OCI-LY1 (cell line): ENCODE measurements around the gene HOXA9.

Experiments
- H2AFZ ChIP-seq: fragments of 200-600 bp; sonication (generic), shearing (Covaris generic); 2 replicates; pipeline ENCODE4 v1.6.0; 2014; ENCODE audit warnings: antibody characterized with exemption, mild to moderate bottlenecking, low read length
- H3F3A ChIP-seq: fragments of 200-600 bp; sonication (generic), shearing (Covaris generic); 2 replicates; pipeline ENCODE4 v1.6.0; 2014; ENCODE audit warnings: mild to moderate bottlenecking, antibody characterized with exemption, low read length, moderate library complexity; ENCODE audit not compliant: insufficient read depth
- H3K27ac ChIP-seq: fragments of 200-600 bp; sonication (generic); 2 replicates; pipeline ENCODE4 v1.5.1; 2014; ENCODE audit warnings: low read length, mixed run types, mild to moderate bottlenecking, low read depth; ENCODE audit not compliant: poor library complexity, severe bottlenecking
- H3K27me3 ChIP-seq: fragments of 200-600 bp; sonication (generic); 2 replicates; pipeline ENCODE4 v1.6.0; 2014; ENCODE audit warnings: antibody characterized with exemption, mild to moderate bottlenecking, low read length, moderate library complexity; ENCODE audit not compliant: insufficient read depth
- H3K36me3 ChIP-seq: fragments of 200-600 bp; sonication (generic); 2 replicates; pipeline ENCODE4 v1.6.1; 2014; ENCODE audit warnings: mild to moderate bottlenecking, antibody characterized with exemption, low read length, moderate library complexity, mixed read lengths; ENCODE audit not compliant: insufficient read depth
- H3K4me1 ChIP-seq: fragments of 200-600 bp; sonication (generic); 2 replicates; pipeline ENCODE4 v1.5.1; 2014; ENCODE audit warnings: mild to moderate bottlenecking, low read length, moderate library complexity; ENCODE audit not compliant: insufficient read depth, severe bottlenecking
- H3K4me2 ChIP-seq: fragments of 200-600 bp; sonication (generic), shearing (Covaris generic); 2 replicates; pipeline ENCODE4 v1.6.1; 2014; ENCODE audit warnings: low read length
- H3K4me3 ChIP-seq: fragments of 200-600 bp; sonication (generic); 2 replicates; pipeline ENCODE4 v1.5.1; 2014; ENCODE audit warnings: low read length, low read depth, mild to moderate bottlenecking, mixed read lengths; ENCODE audit not compliant: poor library complexity, severe bottlenecking
- H3K79me2 ChIP-seq: fragments of 200-600 bp; shearing (Covaris generic); 2 replicates; pipeline ENCODE4 v1.6.1; 2016; ENCODE audit warnings: mixed run types, low read length, mixed read lengths; ENCODE audit not compliant: insufficient read depth
- H3K9ac ChIP-seq: fragments of 200-600 bp; sonication (generic), shearing (Covaris generic); 2 replicates; pipeline ENCODE4 v1.6.1; 2014; ENCODE audit warnings: mild to moderate bottlenecking, low read length, mixed read lengths
- H3K9me2 ChIP-seq: fragments of 200-600 bp; sonication (generic), shearing (Covaris generic); 2 replicates; pipeline ENCODE4 v1.6.1; 2014; ENCODE audit warnings: low read depth, mild to moderate bottlenecking, low read length, mixed read lengths
- H3K9me3 ChIP-seq: fragments of 200-600 bp; shearing (Covaris generic); 2 replicates; pipeline ENCODE4 v1.6.1; 2014; ENCODE audit warnings: low read length, mixed read lengths
- H4K20me1 ChIP-seq: fragments of 200-600 bp; sonication (generic), shearing (Covaris generic); 2 replicates; pipeline ENCODE4 v1.6.0; 2016; ENCODE audit warnings: mild to moderate bottlenecking, low read length; ENCODE audit not compliant: insufficient read depth
- EZH2 ChIP-seq: fragments of 200-600 bp; sonication (generic), shearing (Covaris generic); IDR thresholded peaks from 2 replicates; pipeline ENCODE4 v1.8.0; 2017; ENCODE audit warnings: borderline replicate concordance, mixed run types, mild to moderate bottlenecking, antibody characterized with exemption, low read length, moderate library complexity, mixed read lengths
- TF ChIP-seq, protein P1 (sequence below): fragments of 200-600 bp; sonication (generic), shearing (Covaris generic); IDR thresholded peaks from 2 replicates; pipeline ENCODE4 v1.5.1; 2017; ENCODE audit warnings: mild to moderate bottlenecking, antibody characterized with exemption, low read length, moderate library complexity, mixed read lengths

Gene HOXA9

DNA sequence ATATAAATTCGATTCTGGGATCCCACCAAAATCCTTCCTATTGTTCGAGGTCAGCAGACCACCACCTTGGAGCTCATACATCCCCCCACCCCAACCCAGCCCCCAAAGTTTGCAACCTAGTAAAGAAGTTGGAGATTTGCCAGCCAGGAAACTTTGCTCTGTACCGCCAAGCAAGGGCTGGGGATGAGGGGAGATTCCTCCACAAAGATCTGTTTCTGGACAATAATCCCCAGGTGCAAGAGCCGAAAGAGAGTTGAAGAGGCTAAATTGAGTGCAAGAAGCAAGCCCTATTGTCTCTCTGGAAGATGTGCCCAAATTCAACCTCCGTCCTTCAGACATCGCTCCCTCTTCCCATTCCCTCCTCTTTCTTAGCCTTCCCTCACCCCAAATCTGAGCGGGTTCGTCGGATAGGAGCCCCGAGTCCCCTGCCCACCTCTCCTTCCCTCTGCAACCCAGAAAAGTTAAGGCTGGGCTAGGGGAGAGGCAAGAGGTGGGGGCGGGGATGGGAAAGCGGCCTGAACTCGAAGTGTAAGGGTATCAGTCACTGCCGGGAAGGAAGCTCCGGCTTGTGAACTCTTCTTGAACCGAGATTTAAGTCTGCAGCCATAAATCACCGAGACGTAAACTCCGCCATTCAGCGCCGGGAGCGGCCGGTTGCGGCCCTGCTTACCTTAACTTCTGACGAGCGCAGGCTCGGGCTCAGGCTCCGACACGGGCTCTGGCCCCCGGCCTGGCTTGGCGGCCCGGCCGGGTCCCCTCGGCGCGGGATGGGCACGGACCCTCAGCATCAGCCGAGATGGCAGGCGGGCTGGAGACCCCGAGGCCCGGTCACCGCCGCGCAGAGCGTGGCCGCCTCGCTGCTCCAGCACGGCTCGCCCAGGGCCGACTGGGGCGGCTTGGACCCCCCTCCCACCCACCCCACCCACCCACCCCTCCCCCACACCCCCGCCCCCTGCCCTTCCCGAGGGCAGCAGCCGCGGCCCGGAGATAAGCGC lies 52.1 kb downstream of the HOXA9 start:
- no peaks in the 10 kb centered on the region for H3K27me3 ChIP-seq

More for the DNA sequence above, 52.1 kb downstream of the HOXA9 start:
- no peaks in the 10 kb centered on the region for H3K9me3 ChIP-seq
- no peak overlapping the region for H2AFZ ChIP-seq
- H3K4me3 ChIP-seq: no peak overlapping the region
- no peaks in the 10 kb centered on the region for H3K9me2 ChIP-seq
- H3K9ac ChIP-seq: no peak overlapping the region
- TF ChIP-seq, protein P1, sequence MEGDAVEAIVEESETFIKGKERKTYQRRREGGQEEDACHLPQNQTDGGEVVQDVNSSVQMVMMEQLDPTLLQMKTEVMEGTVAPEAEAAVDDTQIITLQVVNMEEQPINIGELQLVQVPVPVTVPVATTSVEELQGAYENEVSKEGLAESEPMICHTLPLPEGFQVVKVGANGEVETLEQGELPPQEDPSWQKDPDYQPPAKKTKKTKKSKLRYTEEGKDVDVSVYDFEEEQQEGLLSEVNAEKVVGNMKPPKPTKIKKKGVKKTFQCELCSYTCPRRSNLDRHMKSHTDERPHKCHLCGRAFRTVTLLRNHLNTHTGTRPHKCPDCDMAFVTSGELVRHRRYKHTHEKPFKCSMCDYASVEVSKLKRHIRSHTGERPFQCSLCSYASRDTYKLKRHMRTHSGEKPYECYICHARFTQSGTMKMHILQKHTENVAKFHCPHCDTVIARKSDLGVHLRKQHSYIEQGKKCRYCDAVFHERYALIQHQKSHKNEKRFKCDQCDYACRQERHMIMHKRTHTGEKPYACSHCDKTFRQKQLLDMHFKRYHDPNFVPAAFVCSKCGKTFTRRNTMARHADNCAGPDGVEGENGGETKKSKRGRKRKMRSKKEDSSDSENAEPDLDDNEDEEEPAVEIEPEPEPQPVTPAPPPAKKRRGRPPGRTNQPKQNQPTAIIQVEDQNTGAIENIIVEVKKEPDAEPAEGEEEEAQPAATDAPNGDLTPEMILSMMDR: no peak
- no peak for TF ChIP-seq EZH2
- no peaks in the 10 kb centered on the region for H3K4me1 ChIP-seq
- H3F3A ChIP-seq: no peaks in the 10 kb centered on the region
- no peaks in the 10 kb centered on the region for H3K36me3 ChIP-seq
- H3K79me2 ChIP-seq: no peaks in the 10 kb centered on the region
- no peak overlapping the region for H3K4me2 ChIP-seq
- H3K27ac ChIP-seq: no peak overlapping the region
- no peaks in the 10 kb centered on the region for H4K20me1 ChIP-seq
